Measurements from ENCODE around the gene BMP10.

Gene BMP10

GRCh38 chr2:68833162-68833561 lies 38.0 kb downstream of the BMP10 start:
- H3K9me3 ChIP-seq (ENCODE audit: control insufficient read depth, insufficient read depth, low read depth, low read length): no peaks in the 10 kb centered on the region
- H3K4me3 ChIP-seq (ENCODE audit: low read depth, low read length): no peak overlapping the region
- no peaks in the 10 kb centered on the region for H3K27me3 ChIP-seq (ENCODE audit: control insufficient read depth, insufficient read depth, low read length)
- no peaks in the 10 kb centered on the region for H3K36me3 ChIP-seq (ENCODE audit: control insufficient read depth, insufficient read depth, low read length)
- no peak overlapping the region for H3K9ac ChIP-seq (ENCODE audit: low read length)
- peaks cover 14% of the 10 kb centered on the region; the same call in 1 of the 2 replicates for H3K4me1 ChIP-seq (ENCODE audit: control insufficient read depth, insufficient read depth, low read length)
- no peak overlapping the region for H3K27ac ChIP-seq (ENCODE audit: low read depth, low read length)

- Histone ChIP-seq H3K9me3 (ENCODE audit: control insufficient read depth, insufficient read depth, low read depth, low read length) (no peaks in the 10 kb centered on the region), H3K4me3 (ENCODE audit: low read depth, low read length) (no peak overlapping the region), H3K36me3 (ENCODE audit: control insufficient read depth, insufficient read depth, low read length) (no peaks in the 10 kb centered on the region), H3K27ac (ENCODE audit: low read depth, low read length) (no peak overlapping the region), H3K4me1 (ENCODE audit: control insufficient read depth, insufficient read depth, low read length) (peaks cover 14% of the 10 kb centered on the region; the same call in 1 of the 2 replicates), H3K9ac (ENCODE audit: low read length) (no peak overlapping the region), H3K27me3 (ENCODE audit: control insufficient read depth, insufficient read depth, low read length) (no peaks in the 10 kb centered on the region)
Measured at GRCh38 chr2:68832233-68832869, 38.8 kb downstream of the BMP10 start.

- Histone ChIP-seq H3K4me3 (ENCODE audit: low read depth, low read length) (no peak overlapping the region), H3K9me3 (ENCODE audit: control insufficient read depth, insufficient read depth, low read depth, low read length) (no peaks in the 10 kb centered on the region), H3K9ac (ENCODE audit: low read length) (no peak overlapping the region), H3K27ac (ENCODE audit: low read depth, low read length) (no peak overlapping the region), H3K4me1 (ENCODE audit: control insufficient read depth, insufficient read depth, low read length) (peaks cover 14% of the 10 kb centered on the region), H3K36me3 (ENCODE audit: control insufficient read depth, insufficient read depth, low read length) (no peaks in the 10 kb centered on the region), H3K27me3 (ENCODE audit: control insufficient read depth, insufficient read depth, low read length) (no peaks in the 10 kb centered on the region)
Measured at GRCh38 chr2:68831686-68832232, 39.4 kb downstream of the BMP10 start.

GRCh38 chr2:68829749-68830148 lies 41.4 kb downstream of the BMP10 start:
- no peaks in the 10 kb centered on the region for H3K36me3 ChIP-seq (ENCODE audit: control insufficient read depth, insufficient read depth, low read length)
- no peak overlapping the region for H3K9ac ChIP-seq (ENCODE audit: low read length)
- no peaks in the 10 kb centered on the region for H3K9me3 ChIP-seq (ENCODE audit: control insufficient read depth, insufficient read depth, low read depth, low read length)
- no peak overlapping the region for H3K27ac ChIP-seq (ENCODE audit: low read depth, low read length)
- H3K4me1 ChIP-seq (ENCODE audit: control insufficient read depth, insufficient read depth, low read length): peaks cover 12% of the 10 kb centered on the region
- no peak overlapping the region for H3K4me3 ChIP-seq (ENCODE audit: low read depth, low read length)
- H3K27me3 ChIP-seq (ENCODE audit: control insufficient read depth, insufficient read depth, low read length): no peaks in the 10 kb centered on the region

GRCh38 chr2:68828887-68829708 lies 42.1 kb downstream of the BMP10 start:
- Histone ChIP-seq H3K36me3 (ENCODE audit: control insufficient read depth, insufficient read depth, low read length) (no peaks in the 10 kb centered on the region), H3K4me1 (ENCODE audit: control insufficient read depth, insufficient read depth, low read length) (peaks cover 12% of the 10 kb centered on the region), H3K4me3 (ENCODE audit: low read depth, low read length) (no peak overlapping the region), H3K9me3 (ENCODE audit: control insufficient read depth, insufficient read depth, low read depth, low read length) (no peaks in the 10 kb centered on the region), H3K27me3 (ENCODE audit: control insufficient read depth, insufficient read depth, low read length) (no peaks in the 10 kb centered on the region), H3K9ac (ENCODE audit: low read length) (no peak overlapping the region), H3K27ac (ENCODE audit: low read depth, low read length) (no peak overlapping the region)

- H3K27me3 ChIP-seq (ENCODE audit: control insufficient read depth, insufficient read depth, low read length): no peaks in the 10 kb centered on the region
- no peaks in the 10 kb centered on the region for H3K9me3 ChIP-seq (ENCODE audit: control insufficient read depth, insufficient read depth, low read depth, low read length)
- no peak overlapping the region for H3K4me3 ChIP-seq (ENCODE audit: low read depth, low read length)
- no peak overlapping the region for H3K27ac ChIP-seq (ENCODE audit: low read depth, low read length)
- no peak overlapping the region for H3K9ac ChIP-seq (ENCODE audit: low read length)
- peaks cover 12% of the 10 kb centered on the region for H3K4me1 ChIP-seq (ENCODE audit: control insufficient read depth, insufficient read depth, low read length)
- no peaks in the 10 kb centered on the region for H3K36me3 ChIP-seq (ENCODE audit: control insufficient read depth, insufficient read depth, low read length)
Measured at GRCh38 chr2:68827666-68828065, 43.5 kb downstream of the BMP10 start.

- H3K4me1 ChIP-seq (ENCODE audit: control insufficient read depth, insufficient read depth, low read length): peaks cover 12% of the 10 kb centered on the region
- H3K9me3 ChIP-seq (ENCODE audit: control insufficient read depth, insufficient read depth, low read depth, low read length): no peaks in the 10 kb centered on the region
- H3K27ac ChIP-seq (ENCODE audit: low read depth, low read length): no peak overlapping the region
- H3K4me3 ChIP-seq (ENCODE audit: low read depth, low read length): no peak overlapping the region
- H3K9ac ChIP-seq (ENCODE audit: low read length): no peak overlapping the region
- H3K27me3 ChIP-seq (ENCODE audit: control insufficient read depth, insufficient read depth, low read length): no peaks in the 10 kb centered on the region
- H3K36me3 ChIP-seq (ENCODE audit: control insufficient read depth, insufficient read depth, low read length): no peaks in the 10 kb centered on the region
Measured at GRCh38 chr2:68825866-68826265, 45.3 kb downstream of the BMP10 start.

GRCh38 chr2:68824831-68825230 lies 46.4 kb downstream of the BMP10 start:
- Histone ChIP-seq H3K9ac (ENCODE audit: low read length) (no peak overlapping the region), H3K9me3 (ENCODE audit: control insufficient read depth, insufficient read depth, low read depth, low read length) (no peaks in the 10 kb centered on the region), H3K4me1 (ENCODE audit: control insufficient read depth, insufficient read depth, low read length) (peaks cover 12% of the 10 kb centered on the region), H3K27ac (ENCODE audit: low read depth, low read length) (no peak overlapping the region), H3K4me3 (ENCODE audit: low read depth, low read length) (no peak overlapping the region), H3K36me3 (ENCODE audit: control insufficient read depth, insufficient read depth, low read length) (no peaks in the 10 kb centered on the region), H3K27me3 (ENCODE audit: control insufficient read depth, insufficient read depth, low read length) (no peaks in the 10 kb centered on the region)

GRCh38 chr2:68822207-68822872 lies 48.9 kb downstream of the BMP10 start:
- Histone ChIP-seq H3K9ac (ENCODE audit: low read length) (no peak overlapping the region), H3K4me3 (ENCODE audit: low read depth, low read length) (no peak overlapping the region), H3K36me3 (ENCODE audit: control insufficient read depth, insufficient read depth, low read length) (no peaks in the 10 kb centered on the region), H3K9me3 (ENCODE audit: control insufficient read depth, insufficient read depth, low read depth, low read length) (no peaks in the 10 kb centered on the region), H3K27ac (ENCODE audit: low read depth, low read length) (no peak overlapping the region), H3K4me1 (ENCODE audit: control insufficient read depth, insufficient read depth, low read length) (no peaks in the 10 kb centered on the region; the same call in 1 of the 2 replicates), H3K27me3 (ENCODE audit: control insufficient read depth, insufficient read depth, low read length) (no peaks in the 10 kb centered on the region)

GRCh38 chr2:68819556-68819955 lies 51.6 kb downstream of the BMP10 start:
- no peaks in the 10 kb centered on the region for H3K27me3 ChIP-seq (ENCODE audit: control insufficient read depth, insufficient read depth, low read length)
- no peaks in the 10 kb centered on the region for H3K36me3 ChIP-seq (ENCODE audit: control insufficient read depth, insufficient read depth, low read length)
- no peak overlapping the region for H3K27ac ChIP-seq (ENCODE audit: low read depth, low read length)
- H3K9ac ChIP-seq (ENCODE audit: low read length): no peak overlapping the region
- no peaks in the 10 kb centered on the region for H3K9me3 ChIP-seq (ENCODE audit: control insufficient read depth, insufficient read depth, low read depth, low read length)
- no peak overlapping the region for H3K4me3 ChIP-seq (ENCODE audit: low read depth, low read length)
- H3K4me1 ChIP-seq (ENCODE audit: control insufficient read depth, insufficient read depth, low read length): no peaks in the 10 kb centered on the region; the same call in 1 of the 2 replicates

GRCh38 chr2:68817306-68817705 lies 53.9 kb downstream of the BMP10 start:
- H3K27ac ChIP-seq (ENCODE audit: low read depth, low read length): no peak overlapping the region
- H3K9me3 ChIP-seq (ENCODE audit: control insufficient read depth, insufficient read depth, low read depth, low read length): no peaks in the 10 kb centered on the region
- no peaks in the 10 kb centered on the region for H3K36me3 ChIP-seq (ENCODE audit: control insufficient read depth, insufficient read depth, low read length)
- H3K9ac ChIP-seq (ENCODE audit: low read length): no peak overlapping the region
- no peaks in the 10 kb centered on the region for H3K27me3 ChIP-seq (ENCODE audit: control insufficient read depth, insufficient read depth, low read length)
- H3K4me3 ChIP-seq (ENCODE audit: low read depth, low read length): no peak overlapping the region
- no peaks in the 10 kb centered on the region; the same call in 1 of the 2 replicates for H3K4me1 ChIP-seq (ENCODE audit: control insufficient read depth, insufficient read depth, low read length)

All from HUES6 (cell line).